ENCODE results near the gene ATF6. TPM values are rescaled to one million over a fixed set of nuclear protein-coding genes. Genes with fewer than 3 reads are reported as not detected.

Gene ATF6
- total RNA-seq, 5 donors from 2014 or later (not counting 1 experiment from before 2014, with no cell fraction given): 18.7 to 27.6 (median 21.9) TPM

GRCh38 chr1:161983725-161984124 lies 217.6 kb downstream of the ATF6 start:
- no peaks in the 10 kb centered on the region for H3K9me3 ChIP-seq
- H3K27me3 Mint-ChIP-seq: peaks cover 0 to 4% of the 10 kb centered on the region in 2 donors
- no peak overlapping the region for H3K27ac Mint-ChIP-seq
- H3K27me3 ChIP-seq (replicated peaks in 1 of 2; ENCODE audit: control insufficient read depth in 2 of 2, extremely low read depth in 1 of 2, insufficient read depth in 2 of 2, low read length in 1 of 2): peaks cover 0 to 9% of the 10 kb centered on the region in 2 experiments
- ChIA-PET CTCF (no interaction called here), POLR2A (interaction anchor here in 1 of 2 donors (0.5 kb wide), 1 partner anchor 68 kb away, joined by 3 read pairs; no protein-coding TSS in a partner anchor)
- H3K36me3 ChIP-seq (ENCODE audit: control insufficient read depth in 2 of 2, extremely low read depth in 1 of 2, insufficient read depth in 1 of 2, low read length in 1 of 2): no peaks in the 10 kb centered on the region
- WGBS (ENCODE audit: insufficient coverage): 91% methylated on average over 22 of the region's 22 CpGs
- H3K36me3 Mint-ChIP-seq: peaks cover 5% of the 10 kb centered on the region
- DNase-seq (no peak), ATAC-seq (replicated peaks in 1 of 4) (no peak)
- H3K4me1 ChIP-seq (ENCODE audit: control insufficient read depth in 1 of 2, extremely low read depth in 1 of 2, insufficient read depth in 2 of 2, low read length in 2 of 2): no peaks in the 10 kb centered on the region
- H3K4me3 ChIP-seq (ENCODE audit: control insufficient read depth in 1 of 2, extremely low read depth in 1 of 2, low read length in 1 of 2): no peak overlapping the region
- H3K9me3 Mint-ChIP-seq: peaks cover 0 to 7% (median 5%) of the 10 kb centered on the region in 3 donors
- no peak overlapping the region for H3K4me3 Mint-ChIP-seq
- H3K4me1 Mint-ChIP-seq: no peaks in the 10 kb centered on the region
- H3K27ac ChIP-seq (ENCODE audit: low read length): no peak overlapping the region

GRCh38 chr1:161985301-161985822 lies 219.2 kb downstream of the ATF6 start:
- H3K27ac Mint-ChIP-seq: no peak overlapping the region
- H3K4me1 Mint-ChIP-seq: no peaks in the 10 kb centered on the region
- H3K36me3 Mint-ChIP-seq: peaks cover 5% of the 10 kb centered on the region
- ChIA-PET CTCF (interaction anchor here in 1 of 2 donors (0.5 kb wide), 1 partner anchor 844 kb away, joined by 3 read pairs; no protein-coding TSS in a partner anchor), POLR2A (no interaction called here)
- H3K9me3 Mint-ChIP-seq: peaks cover 0 to 7% (median 5%) of the 10 kb centered on the region in 3 donors
- no peaks in the 10 kb centered on the region for H3K4me1 ChIP-seq (ENCODE audit: control insufficient read depth in 1 of 2, extremely low read depth in 1 of 2, insufficient read depth in 2 of 2, low read length in 2 of 2)
- no peak overlapping the region for H3K27ac ChIP-seq (ENCODE audit: low read length)
- no peaks in the 10 kb centered on the region for H3K9me3 ChIP-seq
- H3K27me3 ChIP-seq (replicated peaks in 1 of 2; ENCODE audit: control insufficient read depth in 2 of 2, extremely low read depth in 1 of 2, insufficient read depth in 2 of 2, low read length in 1 of 2): peaks cover 0 to 9% of the 10 kb centered on the region in 2 experiments
- DNase-seq (no peak), ATAC-seq (replicated peaks in 1 of 4) (no peak)
- no peak overlapping the region for H3K4me3 Mint-ChIP-seq
- H3K36me3 ChIP-seq (ENCODE audit: control insufficient read depth in 2 of 2, extremely low read depth in 1 of 2, insufficient read depth in 1 of 2, low read length in 1 of 2): no peaks in the 10 kb centered on the region
- H3K27me3 Mint-ChIP-seq: peaks cover 0 to 8% of the 10 kb centered on the region in 2 donors
- no peak overlapping the region for H3K4me3 ChIP-seq (ENCODE audit: control insufficient read depth in 1 of 2, extremely low read depth in 1 of 2, low read length in 1 of 2)
- WGBS (ENCODE audit: insufficient coverage): 75% methylated on average over 5 of the region's 5 CpGs

GRCh38 chr1:161986328-161986727 lies 220.2 kb downstream of the ATF6 start:
- CTCF ChIA-PET: no interaction called here
- H3K27ac ChIP-seq (ENCODE audit: low read length): no peak overlapping the region
- WGBS (ENCODE audit: insufficient coverage): 50% methylated on average over 1 of the region's 4 CpGs
- POLR2A ChIA-PET: interaction anchor here in 1 of 2 donors (0.6 kb wide), 1 partner anchor 224 kb away, joined by 3 read pairs; no protein-coding TSS in a partner anchor
- peaks cover 0 to 9% of the 10 kb centered on the region in 2 experiments for H3K27me3 ChIP-seq (replicated peaks in 1 of 2; ENCODE audit: control insufficient read depth in 2 of 2, extremely low read depth in 1 of 2, insufficient read depth in 2 of 2, low read length in 1 of 2)
- no peak for ATAC-seq (replicated peaks in 1 of 4)
- Mint-ChIP-seq H3K36me3 (peaks cover 5% of the 10 kb centered on the region), H3K4me1 (no peaks in the 10 kb centered on the region), H3K4me3 (no peak overlapping the region), H3K27me3 (peaks cover 0 to 8% of the 10 kb centered on the region in 2 donors), H3K9me3 (peaks cover 0 to 7% (median 5%) of the 10 kb centered on the region in 3 donors), H3K27ac (no peak overlapping the region)
- H3K36me3 ChIP-seq (ENCODE audit: control insufficient read depth in 2 of 2, extremely low read depth in 1 of 2, insufficient read depth in 1 of 2, low read length in 1 of 2): no peaks in the 10 kb centered on the region
- no peaks in the 10 kb centered on the region for H3K4me1 ChIP-seq (ENCODE audit: control insufficient read depth in 1 of 2, extremely low read depth in 1 of 2, insufficient read depth in 2 of 2, low read length in 2 of 2)
- no peaks in the 10 kb centered on the region for H3K9me3 ChIP-seq
- no peak overlapping the region for H3K4me3 ChIP-seq (ENCODE audit: control insufficient read depth in 1 of 2, extremely low read depth in 1 of 2, low read length in 1 of 2)
- no peak for DNase-seq

GRCh38 chr1:161987303-161987702 lies 221.2 kb downstream of the ATF6 start:
- ChIA-PET POLR2A (no interaction called here), CTCF (no interaction called here)
- Mint-ChIP-seq H3K4me3 (no peak overlapping the region), H3K4me1 (no peaks in the 10 kb centered on the region), H3K36me3 (peaks cover 5% of the 10 kb centered on the region), H3K27me3 (peaks cover 0 to 8% of the 10 kb centered on the region in 2 donors), H3K9me3 (peaks cover 0 to 7% (median 5%) of the 10 kb centered on the region in 3 donors), H3K27ac (no peak overlapping the region)
- DNase-seq (no peak), ATAC-seq (replicated peaks in 1 of 4) (no peak)
- Histone ChIP-seq H3K4me3 (ENCODE audit: control insufficient read depth in 1 of 2, extremely low read depth in 1 of 2, low read length in 1 of 2) (no peak overlapping the region), H3K4me1 (ENCODE audit: control insufficient read depth in 1 of 2, extremely low read depth in 1 of 2, insufficient read depth in 2 of 2, low read length in 2 of 2) (no peaks in the 10 kb centered on the region), H3K9me3 (no peaks in the 10 kb centered on the region), H3K36me3 (ENCODE audit: control insufficient read depth in 2 of 2, extremely low read depth in 1 of 2, insufficient read depth in 1 of 2, low read length in 1 of 2) (no peaks in the 10 kb centered on the region), H3K27ac (ENCODE audit: low read length) (no peak overlapping the region), H3K27me3 (replicated peaks in 1 of 2; ENCODE audit: control insufficient read depth in 2 of 2, extremely low read depth in 1 of 2, insufficient read depth in 2 of 2, low read length in 1 of 2) (peaks cover 0 to 5% of the 10 kb centered on the region in 2 experiments)
- WGBS (ENCODE audit: insufficient coverage): 89% methylated on average over 1 of the region's 1 CpG

GRCh38 chr1:161987872-161988271 lies 221.8 kb downstream of the ATF6 start:
- no peak overlapping the region for H3K4me3 Mint-ChIP-seq
- ATAC-seq (replicated peaks in 1 of 4) (no peak), DNase-seq (no peak)
- no peaks in the 10 kb centered on the region for H3K36me3 ChIP-seq (ENCODE audit: control insufficient read depth in 2 of 2, extremely low read depth in 1 of 2, insufficient read depth in 1 of 2, low read length in 1 of 2)
- no peaks in the 10 kb centered on the region for H3K4me1 Mint-ChIP-seq
- H3K9me3 Mint-ChIP-seq: peaks cover 0 to 7% (median 5%) of the 10 kb centered on the region in 3 donors
- H3K4me3 ChIP-seq (ENCODE audit: control insufficient read depth in 1 of 2, extremely low read depth in 1 of 2, low read length in 1 of 2): no peak overlapping the region
- peaks cover 5% of the 10 kb centered on the region for H3K36me3 Mint-ChIP-seq
- H3K27ac Mint-ChIP-seq: no peak overlapping the region
- POLR2A ChIA-PET: interaction anchor here in 1 of 2 donors (0.5 kb wide), 1 partner anchor 89 kb away, joined by 3 read pairs; no protein-coding TSS in a partner anchor
- no peaks in the 10 kb centered on the region for H3K4me1 ChIP-seq (ENCODE audit: control insufficient read depth in 1 of 2, extremely low read depth in 1 of 2, insufficient read depth in 2 of 2, low read length in 2 of 2)
- peaks cover 0 to 4% of the 10 kb centered on the region in 2 experiments for H3K27me3 ChIP-seq (replicated peaks in 1 of 2; ENCODE audit: control insufficient read depth in 2 of 2, extremely low read depth in 1 of 2, insufficient read depth in 2 of 2, low read length in 1 of 2)
- CTCF ChIA-PET: no interaction called here
- 76% methylated on average over 5 of the region's 5 CpGs for WGBS (ENCODE audit: insufficient coverage)
- H3K27me3 Mint-ChIP-seq: peaks cover 0 to 8% of the 10 kb centered on the region in 2 donors
- H3K27ac ChIP-seq (ENCODE audit: low read length): no peak overlapping the region
- H3K9me3 ChIP-seq: no peaks in the 10 kb centered on the region

- Histone ChIP-seq H3K27me3 (replicated peaks in 1 of 2; ENCODE audit: control insufficient read depth in 2 of 2, extremely low read depth in 1 of 2, insufficient read depth in 2 of 2, low read length in 1 of 2) (peaks cover 0 to 7% of the 10 kb centered on the region in 2 experiments), H3K27ac (ENCODE audit: low read length) (no peak overlapping the region), H3K36me3 (ENCODE audit: control insufficient read depth in 2 of 2, extremely low read depth in 1 of 2, insufficient read depth in 1 of 2, low read length in 1 of 2) (no peaks in the 10 kb centered on the region), H3K4me3 (ENCODE audit: control insufficient read depth in 1 of 2, extremely low read depth in 1 of 2, low read length in 1 of 2) (no peak overlapping the region), H3K9me3 (no peaks in the 10 kb centered on the region), H3K4me1 (ENCODE audit: control insufficient read depth in 1 of 2, extremely low read depth in 1 of 2, insufficient read depth in 2 of 2, low read length in 2 of 2) (no peaks in the 10 kb centered on the region)
- Mint-ChIP-seq H3K4me3 (no peak overlapping the region), H3K36me3 (peaks cover 5% of the 10 kb centered on the region), H3K4me1 (no peaks in the 10 kb centered on the region), H3K27ac (no peak overlapping the region), H3K9me3 (peaks cover 0 to 7% (median 5%) of the 10 kb centered on the region in 3 donors), H3K27me3 (peaks cover 0 to 8% of the 10 kb centered on the region in 2 donors)
- CTCF ChIA-PET: no interaction called here
- DNase-seq (no peak), ATAC-seq (replicated peaks in 1 of 4) (no peak)
- 80% methylated on average over 3 of the region's 5 CpGs for WGBS (ENCODE audit: insufficient coverage)
- POLR2A ChIA-PET: no interaction called here
These were observed 222.3 kb downstream of the ATF6 start for GRCh38 chr1:161988413-161988812.
